NCI-H2227 (cell line): ENCODE measurements around the gene KCND2.
A peak's percentile ranks its signal among the peaks of the same experiment; 100 is the strongest.
"Not testable (repeated sequence)": the region's sequence is repeated elsewhere in the genome, so short reads cannot be mapped to it uniquely, and the experiment has no call there.

Source experiments
- DNase-seq: peaks from one replicate; lab custom pipeline; 2025; ENCODE audit not compliant: unreplicated experiment; lab: John Stamatoyannopoulos, UW

KCND2 gene

DNA sequence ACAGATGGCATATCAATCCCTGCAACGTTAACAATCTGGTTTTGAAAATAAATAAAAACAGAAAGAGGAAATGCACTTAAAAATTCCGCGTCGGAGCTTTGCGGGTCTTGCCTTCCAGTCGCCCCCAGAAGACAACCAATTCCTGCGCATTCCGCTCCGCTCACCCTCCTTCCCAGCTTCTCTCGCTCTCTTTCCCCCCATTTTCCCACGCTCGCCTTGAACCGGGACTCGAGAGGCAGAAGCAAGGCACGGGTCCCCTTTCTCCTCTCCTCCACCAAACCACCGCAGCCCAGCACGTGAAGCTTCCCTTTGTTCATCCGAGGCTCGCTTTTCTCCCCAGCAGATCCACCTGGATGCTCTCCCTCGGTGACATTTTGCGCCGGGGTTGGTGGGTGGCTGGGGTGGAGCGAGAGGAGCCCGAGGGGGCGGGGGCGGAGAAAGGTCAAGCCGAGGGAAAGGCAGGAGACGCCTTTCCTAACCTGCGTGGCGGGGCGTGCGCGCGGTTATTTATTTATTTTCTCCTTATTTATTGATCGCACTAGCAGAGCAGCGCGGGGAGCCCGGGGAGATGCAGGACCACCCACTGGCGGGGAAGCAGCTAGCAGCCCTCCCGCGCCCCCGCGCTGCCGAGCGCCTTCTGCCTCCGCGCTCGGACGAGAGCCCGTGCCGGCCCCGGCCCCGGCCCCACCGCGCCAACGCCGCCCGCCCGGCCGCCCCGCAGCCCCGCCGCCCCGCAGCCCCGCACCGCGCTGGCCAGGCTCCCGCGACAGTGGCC, at the start of gene KCND2:
TSS of gene KCND2 (plus strand) at position 475 of the 775 bp plus-strand sequence.
- peak; percentile 73 for DNase-seq

DNA sequence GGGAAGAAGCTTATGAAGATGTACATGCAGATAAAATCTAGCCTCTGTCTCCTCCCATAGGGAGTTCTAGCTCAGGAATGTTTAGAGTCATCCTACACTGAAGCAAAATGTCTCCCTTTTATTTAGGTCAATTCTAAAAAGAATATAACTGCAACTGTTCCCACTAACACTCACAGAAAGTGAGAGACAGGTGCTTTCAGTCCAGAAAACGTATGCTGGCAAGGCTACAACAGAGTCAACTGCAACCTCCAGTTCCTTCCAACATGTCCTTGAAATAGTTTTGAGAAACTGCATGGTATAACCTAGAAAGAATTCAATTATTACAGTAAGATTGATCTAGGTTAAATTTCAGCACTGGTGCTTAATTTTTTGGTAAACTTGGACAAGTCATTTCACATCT, 46.8 kb upstream of the KCND2 start:
- no peak for DNase-seq

GRCh38 chr7:120227255-120227654, 45.7 kb upstream of the KCND2 start:
- no peak for DNase-seq

GRCh38 chr7:120229084-120229483, 43.9 kb upstream of the KCND2 start:
- no peak for DNase-seq

DNA sequence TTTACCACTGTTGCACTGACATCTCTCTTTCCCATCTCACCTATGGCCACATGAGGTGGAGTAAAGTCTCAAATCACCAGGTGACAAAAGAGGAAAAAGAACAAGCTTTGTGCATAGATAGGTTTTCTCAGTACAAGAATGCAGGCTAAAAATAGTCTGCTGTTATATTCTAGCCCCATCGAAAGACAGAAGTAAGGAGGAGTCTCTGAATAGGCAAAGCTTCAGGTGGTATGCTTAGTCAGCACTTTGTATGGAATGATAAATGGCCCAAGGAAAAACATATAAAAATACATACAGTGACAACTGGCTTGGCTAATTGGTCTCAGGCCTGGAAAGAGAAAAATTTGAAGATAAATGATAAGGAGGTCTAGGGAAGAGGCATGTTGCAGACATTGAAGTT, 39.6 kb upstream of the KCND2 start:
- DNase-seq: no peak

- DNase-seq: not testable (repeated sequence)
These were observed 32.6 kb upstream of the KCND2 start for GRCh38 chr7:120240350-120240749.

- no peak for DNase-seq
These were observed 31.0 kb upstream of the KCND2 start for GRCh38 chr7:120241973-120242372.

DNA sequence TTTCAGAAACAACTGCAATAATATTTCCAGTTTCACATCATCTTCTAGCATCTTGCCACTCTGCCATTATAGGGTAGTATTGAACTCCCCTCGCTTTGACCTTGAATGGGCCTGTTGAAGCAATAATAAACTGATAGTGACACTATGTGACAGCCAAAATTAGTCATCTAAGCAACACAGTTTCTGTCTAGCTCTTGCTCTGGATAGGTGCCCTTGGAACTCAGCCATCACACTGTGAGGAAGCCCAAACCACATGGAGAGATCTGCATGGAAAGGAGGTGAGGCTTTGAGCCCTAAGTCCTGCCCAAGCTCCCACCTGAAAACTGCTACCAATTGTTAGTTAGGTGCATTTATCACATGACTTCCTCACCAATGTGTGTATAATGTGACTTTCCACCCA, 18.1 kb upstream of the KCND2 start:
- no peak for DNase-seq

DNA sequence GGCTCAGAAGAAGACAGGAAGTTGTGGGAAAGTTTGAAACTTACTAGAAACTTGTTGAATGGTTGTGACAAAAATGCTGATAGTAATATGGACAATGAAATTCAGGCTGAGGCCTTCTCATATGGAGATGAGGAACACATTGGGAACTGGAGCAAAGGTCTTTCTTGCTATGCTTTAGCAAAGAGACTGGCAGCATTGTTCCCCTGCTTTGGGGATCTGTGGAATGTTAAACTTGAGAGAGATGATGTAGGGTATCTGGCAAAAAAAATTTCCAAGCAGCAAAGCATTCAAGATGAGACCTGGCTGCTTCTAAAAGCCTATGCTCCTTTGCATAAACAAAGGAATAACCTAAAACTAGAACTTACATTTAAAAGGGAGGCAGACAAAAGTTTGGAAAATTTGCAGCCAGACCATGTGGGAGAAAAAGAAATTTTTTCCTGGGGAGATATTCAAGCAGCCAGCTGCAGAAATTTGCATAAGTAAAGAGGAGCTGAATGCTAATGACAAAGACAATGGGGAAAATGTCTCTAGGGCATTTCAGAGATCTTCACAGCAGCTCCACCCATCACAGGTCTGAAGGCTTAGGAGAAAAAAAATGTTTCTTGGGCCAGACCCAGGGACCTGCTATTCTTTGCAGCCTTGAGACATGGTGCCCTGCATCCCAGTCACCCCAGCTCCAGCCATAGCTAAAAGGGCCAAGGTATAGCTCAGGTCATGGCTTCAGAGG, 16.5 kb upstream of the KCND2 start:
- DNase-seq: no peak

DNA sequence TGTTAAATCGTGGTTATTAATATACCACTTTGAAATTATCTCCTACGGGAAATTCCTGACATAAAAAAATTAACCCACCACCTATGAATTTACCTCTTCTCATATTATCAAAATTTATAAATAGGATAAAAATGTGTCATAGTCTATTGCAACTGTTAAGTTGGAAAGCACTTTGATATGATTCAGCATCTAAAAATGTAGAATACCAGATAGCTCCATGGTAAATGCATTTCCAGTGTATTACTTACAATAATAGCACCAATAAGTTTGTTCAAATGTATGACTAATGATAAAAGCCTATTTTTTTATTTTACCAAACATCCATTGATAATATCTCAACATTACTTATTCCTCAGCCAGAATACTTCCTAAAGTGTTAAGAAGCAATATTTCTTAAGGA, 13.6 kb upstream of the KCND2 start:
- DNase-seq: no peak

DNA sequence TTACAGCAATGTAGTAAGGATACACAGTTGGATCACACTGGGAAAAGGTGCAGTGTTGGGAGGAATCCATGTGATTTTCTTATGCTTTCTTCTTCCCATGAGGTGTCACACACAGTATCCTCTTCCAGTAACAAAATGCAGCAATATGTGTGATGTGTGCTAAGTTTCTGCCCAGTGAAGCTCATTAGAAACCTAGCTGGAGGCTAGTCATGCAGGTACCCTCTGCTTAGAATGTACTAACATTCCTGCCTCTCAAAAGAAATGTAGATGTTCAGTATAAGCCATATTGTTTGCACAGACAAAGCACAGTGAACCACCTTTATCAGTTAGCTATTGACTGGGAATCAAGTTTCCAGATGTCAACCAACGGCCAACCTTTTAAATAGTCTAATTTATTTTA, 12.9 kb upstream of the KCND2 start:
- DNase-seq: no peak

DNA sequence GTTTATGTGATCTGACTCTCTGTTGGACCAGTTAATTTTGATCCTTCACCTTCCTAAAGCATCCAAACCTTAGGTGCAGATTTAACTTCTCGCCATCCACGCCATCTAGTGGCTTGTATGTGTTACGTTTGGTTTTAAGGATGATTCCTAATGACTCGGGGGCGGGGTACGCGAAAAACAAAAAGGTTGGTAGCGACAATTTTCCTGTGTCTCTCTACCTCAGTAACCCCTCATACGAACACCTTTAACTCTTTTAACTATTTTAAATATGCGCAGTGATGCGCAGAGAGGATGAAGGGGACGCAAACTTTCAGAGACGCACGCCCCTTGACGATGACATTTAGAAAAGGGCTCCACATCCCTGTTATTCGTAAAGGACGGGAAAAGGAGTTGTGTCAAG, 714 bp upstream of the KCND2 start:
- DNase-seq: peak; percentile 74

- peak; percentile 75 for DNase-seq
These were observed 551 bp downstream of the KCND2 start for GRCh38 chr7:120273476-120273975.

DNA sequence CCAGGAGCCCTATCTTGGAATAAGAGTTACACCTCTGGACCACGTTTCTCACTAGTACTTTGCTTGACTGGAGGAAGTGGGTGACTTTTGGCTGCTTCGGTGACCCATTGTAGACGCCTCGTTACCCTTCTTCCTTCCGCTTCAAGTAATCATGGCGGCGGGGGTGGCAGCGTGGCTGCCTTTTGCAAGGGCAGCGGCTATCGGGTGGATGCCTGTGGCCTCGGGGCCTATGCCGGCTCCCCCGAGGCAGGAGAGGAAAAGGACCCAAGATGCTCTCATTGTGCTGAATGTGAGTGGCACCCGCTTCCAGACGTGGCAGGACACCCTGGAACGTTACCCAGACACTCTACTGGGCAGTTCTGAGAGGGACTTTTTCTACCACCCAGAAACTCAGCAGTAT, 1.5 kb downstream of the KCND2 start:
- DNase-seq: no peak

DNA sequence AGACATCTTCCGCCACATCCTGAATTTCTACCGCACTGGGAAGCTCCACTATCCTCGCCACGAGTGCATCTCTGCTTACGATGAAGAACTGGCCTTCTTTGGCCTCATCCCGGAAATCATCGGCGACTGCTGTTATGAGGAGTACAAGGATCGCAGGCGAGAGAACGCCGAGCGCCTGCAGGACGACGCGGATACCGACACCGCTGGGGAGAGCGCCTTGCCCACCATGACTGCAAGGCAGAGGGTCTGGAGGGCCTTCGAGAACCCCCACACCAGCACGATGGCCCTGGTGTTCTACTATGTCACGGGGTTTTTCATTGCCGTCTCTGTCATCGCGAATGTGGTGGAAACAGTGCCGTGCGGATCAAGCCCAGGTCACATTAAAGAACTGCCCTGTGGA, 1.9 kb downstream of the KCND2 start:
- DNase-seq: no peak

GRCh38 chr7:120276720-120277119, 3.7 kb downstream of the KCND2 start:
- DNase-seq: no peak

- DNase-seq: no peak
These were observed 5.8 kb downstream of the KCND2 start for GRCh38 chr7:120278773-120279172.

- no peak for DNase-seq
These were observed 7.8 kb downstream of the KCND2 start for GRCh38 chr7:120280743-120281142.

DNA sequence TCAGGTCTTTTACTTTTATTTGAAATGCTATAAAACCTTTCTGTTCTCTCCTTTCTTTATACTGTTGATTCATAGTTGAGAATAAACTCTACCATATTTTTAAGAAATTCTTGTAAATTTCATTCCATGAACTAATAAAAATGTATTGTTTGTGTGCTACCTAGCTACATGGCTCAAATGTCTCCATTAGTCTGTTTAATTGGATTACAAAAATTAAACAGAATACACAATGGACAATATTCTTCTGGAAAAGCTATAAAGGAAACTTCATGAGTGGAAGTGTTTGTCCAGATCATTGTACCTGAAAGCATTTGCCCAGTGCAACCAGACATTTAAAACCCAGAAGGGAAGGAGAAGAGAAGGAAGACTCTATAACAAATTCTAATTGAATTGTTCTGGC, 20.1 kb downstream of the KCND2 start:
- no peak for DNase-seq

DNA sequence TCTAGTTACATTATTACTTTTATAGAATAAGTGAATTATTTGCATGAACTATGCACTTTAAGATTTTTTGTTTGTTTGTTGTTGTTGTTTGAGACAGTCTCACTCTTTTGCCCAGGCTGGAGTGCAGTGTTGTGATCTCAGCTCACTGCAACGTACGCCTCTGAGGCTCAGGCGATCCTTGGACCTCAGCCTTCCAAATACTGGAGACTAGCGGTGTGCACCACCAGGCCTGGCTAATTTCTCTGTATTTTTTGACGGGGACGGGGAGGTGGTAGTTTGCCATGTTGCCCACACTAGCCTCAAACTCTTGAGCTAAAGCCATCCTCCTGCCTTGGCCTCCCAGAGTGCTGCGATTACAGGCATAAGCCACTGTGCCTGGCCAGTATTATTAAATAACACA, 29.2 kb downstream of the KCND2 start:
- DNase-seq: no peak

GRCh38 chr7:120303105-120303504, 30.1 kb downstream of the KCND2 start:
- no peak for DNase-seq

GRCh38 chr7:120304674-120305073, 31.7 kb downstream of the KCND2 start:
- peak; percentile 22 for DNase-seq
